H9 (cell line): ENCODE data around the gene MAEA. TPM values are rescaled to one million over a fixed set of nuclear protein-coding genes. Genes with fewer than 3 reads are reported as not detected.

Experiments
- DNase-seq: peaks from one replicate; pipeline ENCODE4 v3.0.0-alpha.2; 2017
- H2AFZ ChIP-seq: one replicate; pipeline ENCODE4 v1.6.1; 2013; ENCODE audit warnings: mild to moderate bottlenecking, low read length, control low read depth, moderate library complexity
- H2AK5ac ChIP-seq: 2 replicates; pipeline ENCODE4 v1.6.1; 2013; ENCODE audit warnings: low read length, control low read depth, mixed read lengths; ENCODE audit not compliant: insufficient read length
- H2BK120ac ChIP-seq: one replicate; pipeline ENCODE4 v1.6.1; 2013; ENCODE audit warnings: low read depth, mild to moderate bottlenecking, low read length, control low read depth, inconsistent platforms; ENCODE audit not compliant: poor library complexity, severe bottlenecking
- H2BK12ac ChIP-seq: 2 replicates; pipeline ENCODE4 v1.6.1; 2013; ENCODE audit warnings: low read length, control low read depth, mixed read lengths, low read depth; ENCODE audit not compliant: insufficient read length
- H2BK15ac ChIP-seq: 2 replicates; pipeline ENCODE4 v1.6.1; 2013; ENCODE audit warnings: low read depth, low read length, control low read depth
- H2BK20ac ChIP-seq: one replicate; pipeline ENCODE4 v1.6.1; 2013; ENCODE audit warnings: low read depth, mild to moderate bottlenecking, low read length, control low read depth, inconsistent platforms; ENCODE audit not compliant: poor library complexity, severe bottlenecking
- H2BK5ac ChIP-seq: 2 replicates; pipeline ENCODE4 v1.6.1; 2013; ENCODE audit warnings: low read length, control low read depth, mixed read lengths; ENCODE audit not compliant: insufficient read length
- H3K14ac ChIP-seq: 2 replicates; pipeline ENCODE4 v1.6.1; 2013; ENCODE audit warnings: low read length, control low read depth; ENCODE audit not compliant: insufficient read depth
- H3K18ac ChIP-seq: 2 replicates; pipeline ENCODE4 v1.6.1; 2013; ENCODE audit warnings: low read depth, mild to moderate bottlenecking, mixed read lengths, low read length, control low read depth; ENCODE audit not compliant: insufficient read length
- H3K23ac ChIP-seq: 2 replicates; pipeline ENCODE4 v1.6.1; 2013; ENCODE audit warnings: low read length, control low read depth, mixed read lengths, low read depth; ENCODE audit not compliant: insufficient read length
- H3K23me2 ChIP-seq: 2 replicates; pipeline ENCODE4 v1.6.1; 2013; ENCODE audit warnings: low read depth, mild to moderate bottlenecking, mixed read lengths, low read length, control low read depth; ENCODE audit not compliant: insufficient read length, poor library complexity, severe bottlenecking
- H3K27ac ChIP-seq: 2 replicates; pipeline ENCODE4 v1.5.1; 2013; ENCODE audit warnings: low read length, control low read depth, mixed read lengths, low read depth; ENCODE audit not compliant: insufficient read length
- H3K27me3 ChIP-seq: 2 replicates; pipeline ENCODE4 v1.6.1; 2013; ENCODE audit warnings: low read length, control low read depth, inconsistent platforms; ENCODE audit not compliant: insufficient read depth
- H3K4ac ChIP-seq: 2 replicates; pipeline ENCODE4 v1.6.1; 2013; ENCODE audit warnings: low read depth, mild to moderate bottlenecking, control low read depth, inconsistent platforms, low read length, moderate library complexity
- H3K4me1 ChIP-seq: 2 replicates; pipeline ENCODE4 v1.6.1; 2013; ENCODE audit warnings: low read length, control low read depth, inconsistent platforms; ENCODE audit not compliant: insufficient read depth
- H3K4me2 ChIP-seq: 2 replicates; pipeline ENCODE4 v1.6.1; 2013; ENCODE audit warnings: low read length, control low read depth, mixed read lengths; ENCODE audit not compliant: insufficient read length, insufficient read depth
- H3K56ac ChIP-seq: 2 replicates; pipeline ENCODE4 v1.6.1; 2013; ENCODE audit warnings: low read depth, mild to moderate bottlenecking, mixed read lengths, low read length, control low read depth; ENCODE audit not compliant: insufficient read length
- H3K79me1 ChIP-seq: 2 replicates; pipeline ENCODE4 v1.6.1; 2013; ENCODE audit warnings: low read depth, mild to moderate bottlenecking, moderate library complexity, low read length, control low read depth, inconsistent platforms; ENCODE audit not compliant: insufficient read depth, poor library complexity, severe bottlenecking
- H3K79me2 ChIP-seq: 2 replicates; pipeline ENCODE4 v1.6.1; 2013; ENCODE audit warnings: low read length, control low read depth, inconsistent platforms; ENCODE audit not compliant: insufficient read depth
- H3K9ac ChIP-seq: 2 replicates; pipeline ENCODE4 v1.6.1; 2013; ENCODE audit warnings: low read length, control low read depth, mixed read lengths; ENCODE audit not compliant: insufficient read length; ENCODE audit errors: extremely low read depth
- H3K9me3 ChIP-seq: one replicate; pipeline ENCODE4 v1.6.1; 2013; ENCODE audit warnings: low read depth, low read length, inconsistent platforms; ENCODE audit not compliant: control insufficient read depth
- H3T11ph ChIP-seq: one replicate; pipeline ENCODE4 v1.6.1; 2013; ENCODE audit warnings: mild to moderate bottlenecking, low read length, control low read depth, inconsistent platforms
- H4K20me1 ChIP-seq: one replicate; pipeline ENCODE4 v1.6.1; 2013; ENCODE audit not compliant: control insufficient read depth, insufficient read length, insufficient read depth
- H4K5ac ChIP-seq: 2 replicates; pipeline ENCODE4 v1.6.1; 2013; ENCODE audit warnings: low read depth, mild to moderate bottlenecking, mixed read lengths, low read length, control low read depth; ENCODE audit not compliant: insufficient read length
- H4K8ac ChIP-seq: replicated peaks from 2 replicates; pipeline ENCODE4 v1.6.1; 2013; ENCODE audit warnings: low read length, control low read depth, mixed read lengths, low read depth; ENCODE audit not compliant: insufficient read length
- H4K91ac ChIP-seq: 2 replicates; pipeline ENCODE4 v1.6.1; 2013; ENCODE audit warnings: low read depth, mild to moderate bottlenecking, moderate library complexity, mixed read lengths, low read length, control low read depth; ENCODE audit not compliant: insufficient read length
- H3K27ac Mint-ChIP-seq, 3 experiments: 2 replicates in 2 of 3; 3 replicates in 1 of 3; pipeline ENCODE4 v1.8.0; 2020 to 2021; ENCODE audit warnings: mixed read lengths in 3 of 3, mild to moderate bottlenecking in 1 of 3, moderate library complexity in 1 of 3
- H3K27me3 Mint-ChIP-seq: 2 replicates; pipeline ENCODE4 v1.8.0; 2021; ENCODE audit warnings: low read depth, mild to moderate bottlenecking, moderate library complexity, mixed read lengths
- H3K36me3 Mint-ChIP-seq, 3 experiments: 2 replicates in 2 of 3; 3 replicates in 1 of 3; pipeline ENCODE4 v1.8.0; 2020 to 2021; ENCODE audit warnings: low read depth in 3 of 3, mixed read lengths in 3 of 3; ENCODE audit not compliant: insufficient read depth in 1 of 3
- H3K4me1 Mint-ChIP-seq, 2 experiments: 2 replicates each; pipeline ENCODE4 v1.8.0; 2020; ENCODE audit warnings: mixed read lengths in 2 of 2
- H3K4me3 Mint-ChIP-seq, 2 experiments: 2 replicates in 1 of 2; 3 replicates in 1 of 2; pipeline ENCODE4 v1.8.0; 2020 to 2021; ENCODE audit warnings: mild to moderate bottlenecking in 2 of 2, mixed read lengths in 2 of 2, moderate library complexity in 1 of 2
- H3K9me3 Mint-ChIP-seq, 2 experiments: 2 replicates in 1 of 2; 3 replicates in 1 of 2; pipeline ENCODE4 v1.8.0; 2020; ENCODE audit warnings: mild to moderate bottlenecking in 2 of 2, mixed read lengths in 2 of 2, moderate library complexity in 1 of 2
- WGBS: extraction: QIAGEN DNeasy Blood & Tissue Kit; methylation state at CpG from one replicate; pipeline ENCODE4 v1.1.7; 2013; ENCODE audit warnings: missing lambda C conversion rate, low lambda C conversion rate, mixed read lengths; ENCODE audit not compliant: insufficient read length; ENCODE audit errors: extremely low coverage; 5-methylcytosine and 5-hydroxymethylcytosine counted together
- total RNA-seq: library from RNA; stranded (reverse); gene quantifications from 2 replicates; pipeline ENCODE4 v1.2.1, GENCODE V29; 2021
- TF ChIP-seq, protein P1 (sequence below): fragments of 200-600 bp; sonication (generic); conservative IDR thresholded peaks from 3 replicates; pipeline ENCODE4 v1.8.0; 2021; ENCODE audit warnings: antibody characterized with exemption, mild to moderate bottlenecking

The MAEA gene
- total RNA-seq, 1 experiment from 2014 or later: 85.6 TPM

- Histone ChIP-seq H4K5ac (no peak overlapping the region), H2BK20ac (no peak overlapping the region), H4K20me1 (peaks cover 5% of the 10 kb centered on the region), H2BK5ac (no peak overlapping the region), H3K56ac (no peak overlapping the region), H4K91ac (no peak overlapping the region), H2BK15ac (no peak overlapping the region), H2BK12ac (no peak overlapping the region), H3T11ph (no peak overlapping the region), H3K9ac (no peak overlapping the region), H3K18ac (no peak overlapping the region), H3K79me1 (peaks cover 8% of the 10 kb centered on the region), H3K4me1 (no peaks in the 10 kb centered on the region), H3K14ac (no peak overlapping the region), H3K27me3 (no peaks in the 10 kb centered on the region), H3K27ac (no peak overlapping the region), H3K4me2 (no peak overlapping the region), H4K8ac (no peak overlapping the region), H3K23me2 (no peaks in the 10 kb centered on the region), H3K23ac (no peak overlapping the region), H3K4ac (no peak overlapping the region), H2AFZ (no peak overlapping the region), H3K79me2 (peaks cover 40% of the 10 kb centered on the region; the same call in 1 of the 2 replicates), H2AK5ac (no peak overlapping the region), H2BK120ac (no peak overlapping the region), H3K9me3 (no peaks in the 10 kb centered on the region)
- no peak for DNase-seq
- Mint-ChIP-seq H3K27ac (peak overlapping the region in 1 of 3 experiments; percentile 64; a peak in 1 of 7 replicates), H3K36me3 (peaks cover 15 to 29% (median 28%) of the 10 kb centered on the region in 3 experiments; a peak in 6 of 7 replicates), H3K9me3 (no peaks in the 10 kb centered on the region), H3K27me3 (no peaks in the 10 kb centered on the region), H3K4me1 (peaks cover 2 to 5% of the 10 kb centered on the region in 2 experiments; a peak in 2 of 4 replicates), H3K4me3 (no peak overlapping the region)
- TF ChIP-seq, protein P1, sequence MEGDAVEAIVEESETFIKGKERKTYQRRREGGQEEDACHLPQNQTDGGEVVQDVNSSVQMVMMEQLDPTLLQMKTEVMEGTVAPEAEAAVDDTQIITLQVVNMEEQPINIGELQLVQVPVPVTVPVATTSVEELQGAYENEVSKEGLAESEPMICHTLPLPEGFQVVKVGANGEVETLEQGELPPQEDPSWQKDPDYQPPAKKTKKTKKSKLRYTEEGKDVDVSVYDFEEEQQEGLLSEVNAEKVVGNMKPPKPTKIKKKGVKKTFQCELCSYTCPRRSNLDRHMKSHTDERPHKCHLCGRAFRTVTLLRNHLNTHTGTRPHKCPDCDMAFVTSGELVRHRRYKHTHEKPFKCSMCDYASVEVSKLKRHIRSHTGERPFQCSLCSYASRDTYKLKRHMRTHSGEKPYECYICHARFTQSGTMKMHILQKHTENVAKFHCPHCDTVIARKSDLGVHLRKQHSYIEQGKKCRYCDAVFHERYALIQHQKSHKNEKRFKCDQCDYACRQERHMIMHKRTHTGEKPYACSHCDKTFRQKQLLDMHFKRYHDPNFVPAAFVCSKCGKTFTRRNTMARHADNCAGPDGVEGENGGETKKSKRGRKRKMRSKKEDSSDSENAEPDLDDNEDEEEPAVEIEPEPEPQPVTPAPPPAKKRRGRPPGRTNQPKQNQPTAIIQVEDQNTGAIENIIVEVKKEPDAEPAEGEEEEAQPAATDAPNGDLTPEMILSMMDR: no peak
- WGBS: no CpG with 5 or more reads among the region's 21 CpGs
Measured at GRCh38 chr4:1241466-1241935, 48.2 kb upstream of the MAEA start.
